GM12801 (cell line): Measurements from ENCODE around the gene ZCCHC8.

Experiments used
- CTCF ChIP-seq: IDR thresholded peaks from one replicate; pipeline ENCODE4 v1.5.1; 2011; ENCODE audit warnings: control low read depth; ENCODE audit not compliant: insufficient read length; ENCODE audit errors: extremely low read depth

ZCCHC8 gene

GRCh38 chr12:122519418-122519817 is 18.7 kb upstream of the ZCCHC8 start:
- no peak for TF ChIP-seq CTCF

- no peak for TF ChIP-seq CTCF
These were observed 18.2 kb upstream of the ZCCHC8 start for GRCh38 chr12:122518908-122519307.

- no peak for TF ChIP-seq CTCF
These were observed 17.1 kb upstream of the ZCCHC8 start for GRCh38 chr12:122517877-122518276.

- no peak for TF ChIP-seq CTCF
These were observed 16.0 kb upstream of the ZCCHC8 start for GRCh38 chr12:122516544-122517361.

- TF ChIP-seq CTCF: no peak
These were observed 14.5 kb upstream of the ZCCHC8 start for GRCh38 chr12:122515275-122515674.

GRCh38 chr12:122513660-122514059 is 12.9 kb upstream of the ZCCHC8 start:
- TF ChIP-seq CTCF: no peak

- no peak for TF ChIP-seq CTCF
These were observed 7.4 kb upstream of the ZCCHC8 start for GRCh38 chr12:122508163-122508562.
